OCI-LY7 (cell line): ENCODE data around the gene HK3. TPM values are rescaled to one million over a fixed set of nuclear protein-coding genes. Genes with fewer than 3 reads are reported as not detected.

Experiments
- BruUV-seq: library from RNA; stranded (reverse); fragments of 400-500 nt; replicated peaks from 2 replicates; lab custom pipeline; 2021; lab: Mats Ljungman, UMichigan
- CTCF ChIA-PET: fragments of 300-600 bp; sonication (Branson Sonifier 250); formaldehyde crosslinking; loops from one replicate; lab custom pipeline; 2022; ENCODE audit warnings: antibody characterized with exemption; ENCODE audit not compliant: unreplicated experiment; lab: Charles Lee
- POLR2A ChIA-PET: fragments of 300-600 bp; sonication (Branson Sonifier 250); formaldehyde crosslinking; loops from one replicate; lab custom pipeline; 2022; ENCODE audit warnings: antibody characterized with exemption; lab: Charles Lee
- DNase-seq: peaks from one replicate; pipeline ENCODE4 v3.0.0-alpha.2; 2015; ENCODE audit warnings: low spot score
- H2AFZ ChIP-seq: fragments of 200-600 bp; sonication (generic), shearing (Covaris generic); 2 replicates; pipeline ENCODE4 v1.6.1; 2014; ENCODE audit warnings: mild to moderate bottlenecking, antibody characterized with exemption, low read length, moderate library complexity
- H3K27ac ChIP-seq: fragments of 200-600 bp; sonication (generic); 2 replicates; pipeline ENCODE4 v1.5.1; 2014; ENCODE audit warnings: mixed run types, low read depth, mild to moderate bottlenecking, moderate library complexity, low read length, inconsistent platforms; ENCODE audit not compliant: poor library complexity, severe bottlenecking
- H3K36me3 ChIP-seq: fragments of 200-600 bp; sonication (generic); 2 replicates; pipeline ENCODE4 v1.6.1; 2014; ENCODE audit warnings: mild to moderate bottlenecking, antibody characterized with exemption, low read length, moderate library complexity, mixed read lengths; ENCODE audit not compliant: insufficient read depth
- H3K4me1 ChIP-seq: fragments of 200-600 bp; sonication (generic); 2 replicates; pipeline ENCODE4 v1.5.1; 2014; ENCODE audit warnings: mild to moderate bottlenecking, low read length; ENCODE audit not compliant: insufficient read depth, poor library complexity, severe bottlenecking
- H3K4me2 ChIP-seq: fragments of 200-600 bp; sonication (generic); 2 replicates; pipeline ENCODE4 v1.6.1; 2014; ENCODE audit warnings: mild to moderate bottlenecking, low read length
- H3K4me3 ChIP-seq: fragments of 200-600 bp; sonication (generic); 2 replicates; pipeline ENCODE4 v1.5.1; 2014; ENCODE audit warnings: mild to moderate bottlenecking, low read depth, low read length; ENCODE audit not compliant: poor library complexity, severe bottlenecking
- H3K79me2 ChIP-seq: fragments of 200-600 bp; sonication (generic); 2 replicates; pipeline ENCODE4 v1.6.1; 2016; ENCODE audit warnings: low read depth, mild to moderate bottlenecking, low read length, moderate library complexity, mixed read lengths; ENCODE audit not compliant: insufficient read depth
- H3K9me2 ChIP-seq: fragments of 200-600 bp; sonication (generic); 2 replicates; pipeline ENCODE4 v1.6.1; 2016; ENCODE audit warnings: mild to moderate bottlenecking, low read length, mixed read lengths; ENCODE audit not compliant: insufficient read depth
- H3K9me3 ChIP-seq: fragments of 200-600 bp; sonication (generic); 2 replicates; pipeline ENCODE4 v1.6.1; 2014; ENCODE audit warnings: mild to moderate bottlenecking, mixed run types, low read length, mixed read lengths
- H4K20me1 ChIP-seq: fragments of 200-600 bp; sonication (generic); 2 replicates; pipeline ENCODE4 v1.6.1; 2014; ENCODE audit warnings: mild to moderate bottlenecking, antibody characterized with exemption, low read length, moderate library complexity, mixed read lengths; ENCODE audit not compliant: insufficient read depth
- EZH2phosphoT487 ChIP-seq: fragments of 200-600 bp; sonication (generic); IDR thresholded peaks from 2 replicates; pipeline ENCODE4 v1.6.1; 2018; ENCODE audit warnings: low read depth, borderline replicate concordance, mild to moderate bottlenecking, mixed run types, antibody characterized with exemption, low read length, moderate library complexity, mixed read lengths
- intact Hi-C: fragments of 100-400 bp; cut with micrococcal nuclease; formaldehyde crosslinking; loops from one replicate; pipeline ENCODE4 v1.10.0; 2022; ENCODE audit not compliant: unreplicated experiment
- total RNA-seq, 2 experiments: library from RNA; depleted of rRNA in 1 of 2; stranded (reverse); fragments of >200 nt in 1 of 2; shearing (Covaris generic) in 1 of 2; gene quantifications; 2 replicates each; pipeline ENCODE4 v1.2.3, GENCODE V29; 2014 to 2022
- TF ChIP-seq, protein P1 (sequence below): fragments of 200-600 bp; sonication (generic); conservative IDR thresholded peaks from 2 replicates; pipeline ENCODE4 v1.5.1; 2014; ENCODE audit warnings: mild to moderate bottlenecking, antibody characterized with exemption, low read length, moderate library complexity, mixed read lengths

Gene HK3
- total RNA-seq, 2 experiments from 2014 or later = 0.38 TPM; not detected in 1

DNA sequence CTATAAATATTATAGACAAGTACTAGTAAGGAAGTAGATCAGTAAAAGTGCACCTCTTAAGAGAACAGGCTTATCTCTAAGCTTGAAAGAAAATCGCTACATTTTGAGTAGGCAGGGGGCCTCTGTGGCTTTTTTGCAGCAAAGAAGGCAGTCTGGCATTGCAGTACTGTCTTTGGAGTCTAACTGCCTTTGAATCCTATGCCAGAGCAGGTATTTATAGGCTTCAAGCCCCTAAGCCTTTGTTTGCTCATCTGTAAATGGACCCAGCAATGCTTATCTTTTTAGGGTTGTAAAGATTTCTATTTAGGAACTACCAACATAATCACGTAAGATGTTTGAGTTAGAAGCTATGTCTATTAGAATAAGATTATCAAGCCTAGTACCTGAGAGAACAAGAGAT, 23.7 kb upstream of the HK3 start:
- ChIA-PET CTCF (no interaction called here), POLR2A (interaction anchor here (1.7 kb wide), 1 partner anchor 16 kb away, joined by 4 read pairs; no protein-coding TSS in a partner anchor)
- DNase-seq = no peak
- TF ChIP-seq, protein P1, sequence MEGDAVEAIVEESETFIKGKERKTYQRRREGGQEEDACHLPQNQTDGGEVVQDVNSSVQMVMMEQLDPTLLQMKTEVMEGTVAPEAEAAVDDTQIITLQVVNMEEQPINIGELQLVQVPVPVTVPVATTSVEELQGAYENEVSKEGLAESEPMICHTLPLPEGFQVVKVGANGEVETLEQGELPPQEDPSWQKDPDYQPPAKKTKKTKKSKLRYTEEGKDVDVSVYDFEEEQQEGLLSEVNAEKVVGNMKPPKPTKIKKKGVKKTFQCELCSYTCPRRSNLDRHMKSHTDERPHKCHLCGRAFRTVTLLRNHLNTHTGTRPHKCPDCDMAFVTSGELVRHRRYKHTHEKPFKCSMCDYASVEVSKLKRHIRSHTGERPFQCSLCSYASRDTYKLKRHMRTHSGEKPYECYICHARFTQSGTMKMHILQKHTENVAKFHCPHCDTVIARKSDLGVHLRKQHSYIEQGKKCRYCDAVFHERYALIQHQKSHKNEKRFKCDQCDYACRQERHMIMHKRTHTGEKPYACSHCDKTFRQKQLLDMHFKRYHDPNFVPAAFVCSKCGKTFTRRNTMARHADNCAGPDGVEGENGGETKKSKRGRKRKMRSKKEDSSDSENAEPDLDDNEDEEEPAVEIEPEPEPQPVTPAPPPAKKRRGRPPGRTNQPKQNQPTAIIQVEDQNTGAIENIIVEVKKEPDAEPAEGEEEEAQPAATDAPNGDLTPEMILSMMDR = no peak
- TF ChIP-seq EZH2phosphoT487 = no peak
- peaks cover 53% of the 10 kb centered on the region for H3K36me3 ChIP-seq
- BruUV-seq = no TSS peak
- H3K4me2 ChIP-seq = no peak overlapping the region
- H3K4me3 ChIP-seq = no peak overlapping the region
- H3K9me3 ChIP-seq = no peaks in the 10 kb centered on the region
- H3K9me2 ChIP-seq = no peaks in the 10 kb centered on the region
- H3K79me2 ChIP-seq = no peaks in the 10 kb centered on the region
- intact Hi-C loops = no loop called here
- no peaks in the 10 kb centered on the region; the same call in 1 of the 2 replicates for H4K20me1 ChIP-seq
- H2AFZ ChIP-seq = no peak overlapping the region
- H3K27ac ChIP-seq = no peak overlapping the region
- no peaks in the 10 kb centered on the region for H3K4me1 ChIP-seq

DNA sequence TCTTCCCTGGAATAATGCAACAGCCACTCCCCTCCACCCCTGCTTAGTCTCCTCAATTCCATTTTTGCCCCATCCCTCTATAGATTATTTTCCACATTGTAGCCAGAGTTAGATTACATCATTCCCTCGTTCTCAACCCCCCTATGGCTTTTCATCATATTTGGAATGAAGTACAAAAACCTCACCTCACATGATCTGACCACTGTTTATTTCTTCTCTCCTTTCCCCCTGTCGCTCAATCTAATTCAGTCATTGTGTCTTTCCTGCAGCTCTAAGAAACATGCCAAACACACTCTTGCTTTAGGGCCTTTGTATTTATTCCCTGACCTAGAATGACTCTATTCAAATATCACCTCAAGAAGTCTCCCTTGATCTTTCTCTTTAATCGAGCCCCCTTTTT, 22.6 kb upstream of the HK3 start:
- H2AFZ ChIP-seq = no peak overlapping the region
- no peak for TF ChIP-seq EZH2phosphoT487
- TF ChIP-seq, protein P1 = no peak
- H3K9me2 ChIP-seq = no peaks in the 10 kb centered on the region
- no peaks in the 10 kb centered on the region; the same call in 1 of the 2 replicates for H4K20me1 ChIP-seq
- ChIA-PET CTCF (no interaction called here), POLR2A (interaction anchor here (0.7 to 1.7 kb wide), 2 partner anchors 17 to 386 kb away, joined by 3 to 4 read pairs; no protein-coding TSS in a partner anchor)
- no peaks in the 10 kb centered on the region for H3K4me1 ChIP-seq
- H3K36me3 ChIP-seq = peaks cover 54% of the 10 kb centered on the region
- intact Hi-C loops = no loop called here
- no TSS peak for BruUV-seq
- no peak overlapping the region for H3K27ac ChIP-seq
- no peak overlapping the region for H3K4me2 ChIP-seq
- no peak for DNase-seq
- H3K9me3 ChIP-seq = no peaks in the 10 kb centered on the region
- no peak overlapping the region for H3K4me3 ChIP-seq
- H3K79me2 ChIP-seq = no peaks in the 10 kb centered on the region

DNA sequence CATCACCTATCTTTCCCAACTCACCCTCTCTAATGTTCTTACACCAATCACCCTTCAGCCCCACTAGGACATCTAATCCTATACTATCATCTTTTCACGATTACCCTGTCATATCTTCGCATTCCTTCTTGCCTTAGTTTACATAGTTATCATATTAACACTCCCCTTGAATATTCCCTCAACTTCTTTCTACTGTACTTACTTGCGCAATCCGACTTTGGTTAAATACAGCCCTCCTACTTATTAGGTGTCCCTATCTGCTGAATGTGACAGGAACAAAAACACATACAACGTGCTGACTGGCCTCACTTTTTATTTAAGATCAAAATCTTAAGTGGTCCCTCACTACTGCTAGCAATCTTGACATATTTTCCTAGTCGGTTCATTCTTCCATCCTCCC, 19.5 kb upstream of the HK3 start:
- no peak for DNase-seq
- no peak overlapping the region for H3K27ac ChIP-seq
- no peaks in the 10 kb centered on the region for H3K9me3 ChIP-seq
- no peak overlapping the region for H3K4me2 ChIP-seq
- intact Hi-C loops = no loop called here
- H3K4me3 ChIP-seq = no peak overlapping the region
- ChIA-PET POLR2A (no interaction called here), CTCF (no interaction called here)
- H2AFZ ChIP-seq = no peak overlapping the region
- no TSS peak for BruUV-seq
- no peaks in the 10 kb centered on the region for H3K9me2 ChIP-seq
- H3K79me2 ChIP-seq = no peaks in the 10 kb centered on the region
- TF ChIP-seq, protein P1 = no peak
- TF ChIP-seq EZH2phosphoT487 = no peak
- H4K20me1 ChIP-seq = no peaks in the 10 kb centered on the region; the same call in 1 of the 2 replicates
- H3K36me3 ChIP-seq = peaks cover 59% of the 10 kb centered on the region
- H3K4me1 ChIP-seq = no peaks in the 10 kb centered on the region
